Aorta (tissue), 5 donors: ENCODE measurements around the gene CCDC50. TPM values are rescaled to one million over a fixed set of nuclear protein-coding genes. Genes with fewer than 3 reads are reported as not detected.

Experiments used
- ATAC-seq: fragments of 200-7000 bp; cut with Tn5 transposase; one replicate; pipeline ENCODE4 v1.9.1; 2022; ENCODE audit warnings: moderate library complexity; ENCODE audit not compliant: low FRiP score
- DNase-seq, 2 donors: peaks; one replicate each; pipeline ENCODE4 v3.0.0-alpha.2; 2020
- H3K27ac ChIP-seq, 2 donors: one replicate each; pipeline ENCODE4 v1.5.1; 2013; ENCODE audit warnings: low read length in 2 of 2, mild to moderate bottlenecking in 2 of 2, moderate library complexity in 2 of 2, control low read depth in 1 of 2, inconsistent platforms in 1 of 2, low read depth in 1 of 2
- H3K27me3 ChIP-seq, 2 donors: one replicate each; pipeline ENCODE4 v1.6.1; 2013; ENCODE audit warnings: control low read depth in 1 of 2, low read length in 1 of 2, mild to moderate bottlenecking in 1 of 2, moderate library complexity in 1 of 2; ENCODE audit not compliant: insufficient read depth in 2 of 2, control insufficient read depth in 1 of 2
- H3K36me3 ChIP-seq, 2 donors: one replicate each; pipeline ENCODE4 v1.6.1; 2013; ENCODE audit warnings: control low read depth in 1 of 2, low read length in 1 of 2, mild to moderate bottlenecking in 1 of 2; ENCODE audit not compliant: insufficient read depth in 2 of 2, control insufficient read depth in 1 of 2
- H3K4me1 ChIP-seq, 2 donors: one replicate each; pipeline ENCODE4 v1.6.1; 2013; ENCODE audit warnings: low read length in 2 of 2, control low read depth in 1 of 2, mild to moderate bottlenecking in 1 of 2, moderate library complexity in 1 of 2; ENCODE audit not compliant: insufficient read depth in 2 of 2, control insufficient read depth in 1 of 2
- H3K4me3 ChIP-seq, 2 donors: one replicate each; pipeline ENCODE4 v1.5.1; 2013; ENCODE audit warnings: low read length in 2 of 2, control low read depth in 1 of 2, mild to moderate bottlenecking in 1 of 2
- H3K9me3 ChIP-seq: one replicate; pipeline ENCODE4 v1.6.1; 2013; ENCODE audit warnings: mild to moderate bottlenecking, low read length; ENCODE audit not compliant: control insufficient read depth
- WGBS, 2 donors: extraction: QIAGEN DNeasy Blood & Tissue Kit; methylation state at CpG; one replicate each; pipeline ENCODE4 v1.1.7; 2013; 5-methylcytosine and 5-hydroxymethylcytosine counted together
- intact Hi-C, 2 donors: fragments of 100-400 bp; cut with DNase I; formaldehyde crosslinking; loops; one replicate each; pipeline versions ENCODE4 v1.14.2 to v1.15.0; 2022
- polyA plus RNA-seq, 2 donors: library from polyadenylated mRNA; stranded (reverse); fragments of 200-250 nt; gene quantifications; one replicate each; pipeline ENCODE4 v1.2.3, GENCODE V29; 2013
- total RNA-seq, 2 donors: library from RNA; stranded (reverse); fragmentation: NEBNext Ultra II Directional; extraction: Animal tissue kit (Norgen Biotek cat#: 25700); gene quantifications; one replicate each; pipeline ENCODE4 v1.2.1, GENCODE V29; 2021
- donor health status: healthy with polysubstance abuse.
- donor health status: Bipolar disorder and iron deficiency.
- donor health status: DM: no; HTN: no; CAD: no.
- donor health status: DM: no; HTN: no; CAD: no.
- donor health status: DM: yes; HTN: yes; CAD: no.

CCDC50 gene
- total and polyA plus RNA-seq, 4 donors: 34.3 to 129 (median 65.4) TPM

DNA sequence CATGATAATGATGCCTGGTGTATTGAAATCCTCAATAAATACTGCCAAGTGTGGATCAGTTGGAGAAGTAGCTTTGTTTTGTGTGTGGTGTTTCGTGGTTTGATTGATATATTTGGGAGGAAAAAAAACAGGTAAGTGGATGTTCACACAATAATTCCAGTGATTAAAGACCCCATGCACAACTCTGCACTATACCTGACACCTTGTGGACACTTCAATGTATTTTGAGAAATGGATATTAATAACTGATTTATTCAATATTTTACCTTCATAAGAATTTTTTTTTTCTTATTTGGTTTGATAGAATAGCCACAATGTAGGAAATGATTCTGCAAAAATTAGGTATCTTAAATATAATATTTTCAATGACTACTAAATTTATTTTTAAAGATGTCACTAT, 69.4 kb downstream of the CCDC50 start:
- ATAC-seq: no peak
- H3K4me3 ChIP-seq: no peak overlapping the region
- no peaks in the 10 kb centered on the region for H3K27me3 ChIP-seq
- no peak overlapping the region for H3K27ac ChIP-seq
- WGBS, 2 donors: 90 to 97% methylated on average over 1 of the region's 1 CpG
- intact Hi-C loops: no loop called here
- no peak for DNase-seq
- no peaks in the 10 kb centered on the region for H3K9me3 ChIP-seq
- H3K36me3 ChIP-seq: peaks cover 2 to 5% of the 10 kb centered on the region in 2 donors
- H3K4me1 ChIP-seq: no peaks in the 10 kb centered on the region

DNA sequence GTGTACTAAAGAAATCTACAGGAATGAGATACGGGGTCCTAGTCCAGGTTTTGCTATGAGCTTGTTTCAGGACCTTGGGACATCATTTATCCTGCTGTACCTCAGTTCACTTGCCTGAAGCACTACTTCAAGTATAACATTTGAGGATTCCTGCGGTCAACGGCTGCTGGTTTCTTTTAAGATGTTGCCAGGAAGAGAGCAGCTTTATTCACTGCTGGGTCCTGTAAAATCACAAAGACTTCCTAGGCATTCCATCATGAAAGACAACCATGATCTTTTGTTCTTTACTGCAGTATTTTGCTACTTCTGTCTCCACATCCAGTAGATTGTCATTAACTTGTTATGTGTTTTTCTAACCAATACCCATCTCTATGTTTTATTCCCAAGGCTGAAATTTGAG, 70.7 kb downstream of the CCDC50 start:
- ATAC-seq: no peak
- no peaks in the 10 kb centered on the region for H3K4me1 ChIP-seq
- no peak overlapping the region for H3K27ac ChIP-seq
- 85 to 94% methylated on average over 3 of the region's 3 CpGs for WGBS, 2 donors
- no peaks in the 10 kb centered on the region for H3K9me3 ChIP-seq
- peaks cover 2 to 5% of the 10 kb centered on the region in 2 donors for H3K36me3 ChIP-seq
- intact Hi-C loops: no loop called here
- no peaks in the 10 kb centered on the region for H3K27me3 ChIP-seq
- DNase-seq: no peak
- H3K4me3 ChIP-seq: no peak overlapping the region

DNA sequence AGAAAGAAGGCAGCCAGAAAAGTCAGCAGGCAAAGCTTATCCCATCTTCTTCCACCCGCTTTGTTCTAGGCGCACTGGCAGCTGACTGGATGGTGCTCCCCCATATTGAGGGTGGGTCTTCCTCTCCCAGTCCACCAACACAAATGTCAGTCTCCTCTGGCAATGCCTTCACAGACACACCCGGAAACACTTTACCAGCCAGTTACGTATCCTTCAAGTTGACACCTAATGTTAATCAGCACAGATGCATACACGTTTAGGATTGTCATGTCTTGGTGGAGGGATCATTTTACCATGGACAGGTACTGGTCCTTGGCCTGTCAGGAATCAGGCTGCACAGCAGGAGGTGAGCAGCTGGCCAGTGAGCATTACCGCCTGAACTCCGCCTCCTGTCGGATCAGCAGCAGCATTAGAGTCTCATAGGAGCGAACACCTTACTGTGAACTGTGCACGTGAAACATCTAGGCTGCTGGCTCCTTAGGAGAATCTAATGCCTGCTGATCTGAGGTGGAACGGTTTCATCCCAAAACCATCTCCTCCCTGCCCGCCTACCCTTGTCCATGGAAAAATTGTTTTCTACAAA, 72.7 kb downstream of the CCDC50 start:
- no peaks in the 10 kb centered on the region for H3K27me3 ChIP-seq
- H3K36me3 ChIP-seq: peaks cover 2 to 5% of the 10 kb centered on the region in 2 donors
- DNase-seq: no peak
- no peak overlapping the region for H3K4me3 ChIP-seq
- 86 to 90% methylated on average over 12 of the region's 12 CpGs for WGBS, 2 donors
- no peaks in the 10 kb centered on the region for H3K9me3 ChIP-seq
- no peak overlapping the region for H3K27ac ChIP-seq
- ATAC-seq: no peak
- intact Hi-C loops: no loop called here
- no peaks in the 10 kb centered on the region for H3K4me1 ChIP-seq

DNA sequence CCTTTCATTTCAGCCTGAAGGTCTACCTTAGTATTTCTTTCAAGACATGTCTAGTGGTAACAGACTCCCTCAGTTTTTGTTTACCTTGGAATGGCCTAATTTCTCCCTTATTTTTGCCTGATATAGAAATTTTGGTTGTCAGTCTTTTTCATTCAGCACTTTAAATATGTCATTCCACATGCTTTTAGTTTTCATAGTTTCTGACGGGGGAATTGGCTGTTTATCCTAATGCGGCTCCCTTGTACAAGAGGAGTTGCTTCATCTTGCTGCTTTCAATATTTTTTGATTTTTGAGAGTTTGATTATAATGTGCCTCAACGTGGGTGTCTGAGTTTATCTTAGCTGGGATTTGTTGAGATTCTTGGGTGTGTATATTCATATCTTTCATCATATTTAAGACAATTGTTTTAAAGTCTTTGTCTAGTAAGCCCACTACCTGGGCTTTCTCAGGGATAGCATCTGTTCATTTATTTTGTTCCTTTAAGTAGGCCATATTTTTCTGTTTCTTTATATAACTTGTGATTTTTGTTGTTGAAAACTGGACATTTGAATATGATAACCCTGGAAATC, 80.7 kb downstream of the CCDC50 start:
- 94% methylated on average over 3 of the region's 3 CpGs for WGBS, 2 donors
- no peak overlapping the region for H3K27ac ChIP-seq
- intact Hi-C loops: no loop called here

DNA sequence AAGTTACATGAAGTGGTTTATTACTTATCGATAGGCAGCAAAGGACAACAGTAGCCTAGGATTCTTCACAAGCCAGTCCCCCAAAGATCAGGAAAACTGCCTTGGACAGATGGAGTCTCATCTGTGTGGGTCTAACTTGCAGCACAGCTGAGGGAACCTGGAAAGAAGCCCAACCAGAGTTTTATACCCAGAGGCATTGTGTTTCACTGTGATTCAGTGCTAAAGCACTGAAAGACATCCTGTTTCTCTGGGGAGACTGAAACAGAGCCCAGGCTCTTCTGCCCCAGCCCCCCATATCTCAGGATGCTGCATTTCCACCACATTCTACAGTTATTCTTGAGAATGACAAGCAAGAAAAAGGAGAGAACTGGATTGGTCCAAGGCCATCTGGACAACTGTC, 83.6 kb downstream of the CCDC50 start:
- intact Hi-C loops: no loop called here

More for the DNA sequence above, 80.7 kb downstream of the CCDC50 start:
- no peak for ATAC-seq
- H3K9me3 ChIP-seq: no peaks in the 10 kb centered on the region
- no peaks in the 10 kb centered on the region for H3K27me3 ChIP-seq
- no peak for DNase-seq
- no peaks in the 10 kb centered on the region for H3K4me1 ChIP-seq
- H3K36me3 ChIP-seq: no peaks in the 10 kb centered on the region
- H3K4me3 ChIP-seq: no peak overlapping the region

DNA sequence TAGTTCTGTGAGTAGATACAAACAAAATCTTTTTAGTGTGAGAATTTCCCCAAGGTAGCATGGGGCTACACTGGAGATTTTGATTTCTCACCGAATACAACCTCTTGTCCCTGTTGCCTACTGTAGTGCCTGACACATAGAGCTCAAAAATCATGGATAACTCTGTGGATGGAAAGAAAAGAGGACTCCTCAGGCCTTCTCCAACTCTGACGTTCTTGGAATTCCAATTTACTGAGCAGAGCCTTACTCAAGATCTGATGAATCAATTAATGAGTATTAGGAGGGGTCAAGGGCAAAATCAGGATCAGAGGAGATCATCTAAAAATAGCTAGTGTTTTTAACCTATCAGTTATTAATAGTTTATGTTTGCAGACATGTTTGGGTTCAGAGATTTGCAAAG, 85.1 kb downstream of the CCDC50 start:
- Histone ChIP-seq H3K4me3 (no peak overlapping the region), H3K27ac (no peak overlapping the region), H3K36me3 (no peaks in the 10 kb centered on the region), H3K27me3 (no peaks in the 10 kb centered on the region), H3K4me1 (no peaks in the 10 kb centered on the region), H3K9me3 (no peaks in the 10 kb centered on the region)
- DNase-seq (no peak), ATAC-seq (no peak)
- intact Hi-C loops: no loop called here
- WGBS, 2 donors: 30 to 36% methylated on average over 2 of the region's 2 CpGs

More for the DNA sequence above, 83.6 kb downstream of the CCDC50 start:
- DNase-seq (no peak), ATAC-seq (no peak)
- Histone ChIP-seq H3K4me3 (no peak overlapping the region), H3K9me3 (no peaks in the 10 kb centered on the region), H3K4me1 (no peaks in the 10 kb centered on the region), H3K36me3 (no peaks in the 10 kb centered on the region), H3K27me3 (no peaks in the 10 kb centered on the region), H3K27ac (no peak overlapping the region)
- WGBS, 2 donors: 84 to 86% methylated on average over 1 of the region's 1 CpG

DNA sequence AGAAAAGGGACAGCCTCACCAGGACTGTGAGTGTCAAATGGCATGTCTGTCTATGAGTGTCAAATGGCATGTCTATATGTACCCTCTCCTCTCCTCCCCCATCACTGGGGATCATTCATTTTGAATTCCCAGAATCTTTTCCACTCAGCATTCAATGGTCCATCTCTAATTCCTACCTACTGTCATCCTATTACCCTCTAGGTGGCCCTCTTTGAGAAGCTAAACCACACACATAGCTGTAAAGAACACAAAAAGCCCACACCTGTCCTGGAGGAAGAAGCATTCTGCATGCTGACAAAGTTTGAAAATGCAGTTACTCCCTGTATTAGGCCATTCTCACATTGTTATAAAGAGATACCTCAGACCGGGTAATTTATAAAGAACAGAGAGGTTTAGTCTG, 85.5 kb downstream of the CCDC50 start:
- ATAC-seq: no peak
- Histone ChIP-seq H3K9me3 (no peaks in the 10 kb centered on the region), H3K36me3 (no peaks in the 10 kb centered on the region), H3K4me1 (no peaks in the 10 kb centered on the region), H3K4me3 (no peak overlapping the region), H3K27me3 (no peaks in the 10 kb centered on the region), H3K27ac (no peak overlapping the region)
- intact Hi-C loops: loop anchor here in 1 of 2 donors (5.0 kb wide), 1 partner anchor 1028 kb away; no protein-coding TSS in a partner anchor
- 88 to 95% methylated on average over 1 of the region's 1 CpG for WGBS, 2 donors
- DNase-seq: no peak

DNA sequence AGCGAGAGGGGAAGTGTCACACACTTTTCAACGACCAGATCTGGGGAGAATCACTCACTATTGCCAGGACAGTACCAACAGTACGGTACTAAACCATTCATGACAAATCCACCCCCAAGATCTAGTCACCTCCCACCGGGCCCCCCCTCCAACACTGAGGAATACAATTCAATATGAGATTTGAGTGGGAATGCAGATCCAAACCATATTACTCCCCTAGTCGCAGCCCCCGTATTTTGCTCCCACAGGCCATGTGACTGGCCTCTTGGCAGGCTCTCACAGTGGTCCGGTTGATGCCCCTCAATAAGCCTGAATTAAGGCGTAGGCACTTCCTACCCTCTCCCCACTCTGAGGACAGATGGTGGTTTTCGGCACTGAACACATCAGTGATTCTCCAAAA, 86.4 kb downstream of the CCDC50 start:
- H3K4me3 ChIP-seq: no peak overlapping the region
- peaks cover 1% of the 10 kb centered on the region for H3K9me3 ChIP-seq
- no peak for DNase-seq
- H3K36me3 ChIP-seq: no peaks in the 10 kb centered on the region
- 88 to 89% methylated on average over 9 of the region's 9 CpGs for WGBS, 2 donors
- no peak overlapping the region for H3K27ac ChIP-seq
- no peaks in the 10 kb centered on the region for H3K4me1 ChIP-seq
- intact Hi-C loops: loop anchor here in 1 of 2 donors (5.0 kb wide), 1 partner anchor 1027 kb away; no protein-coding TSS in a partner anchor
- H3K27me3 ChIP-seq: no peaks in the 10 kb centered on the region
- no peak for ATAC-seq

DNA sequence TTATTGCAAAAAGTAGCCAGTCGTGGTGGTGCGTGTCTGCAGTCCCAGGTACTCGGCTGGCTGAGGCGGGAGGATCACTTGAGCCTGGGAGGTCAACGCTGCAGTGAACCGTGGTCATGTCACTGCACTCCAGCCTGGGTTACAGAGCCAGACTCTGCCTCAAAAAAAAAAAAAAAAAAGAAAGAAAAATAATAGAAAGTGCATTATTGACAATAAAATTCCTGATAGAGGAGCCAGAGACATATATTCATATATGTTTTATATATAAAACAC, 88.2 kb downstream of the CCDC50 start:
- Histone ChIP-seq H3K4me3 (no peak overlapping the region), H3K36me3 (no peaks in the 10 kb centered on the region), H3K9me3 (peaks cover 1% of the 10 kb centered on the region), H3K4me1 (no peaks in the 10 kb centered on the region), H3K27me3 (no peaks in the 10 kb centered on the region), H3K27ac (no peak overlapping the region)
- no peak for DNase-seq
- ATAC-seq: no peak
- intact Hi-C loops: loop anchor here in 1 of 2 donors (5.0 kb wide), 1 partner anchor 1025 kb away; no protein-coding TSS in a partner anchor
- 70 to 71% methylated on average over 6 of the region's 6 CpGs for WGBS, 2 donors
